Measurements from ENCODE around the gene DCST2.

DNA sequence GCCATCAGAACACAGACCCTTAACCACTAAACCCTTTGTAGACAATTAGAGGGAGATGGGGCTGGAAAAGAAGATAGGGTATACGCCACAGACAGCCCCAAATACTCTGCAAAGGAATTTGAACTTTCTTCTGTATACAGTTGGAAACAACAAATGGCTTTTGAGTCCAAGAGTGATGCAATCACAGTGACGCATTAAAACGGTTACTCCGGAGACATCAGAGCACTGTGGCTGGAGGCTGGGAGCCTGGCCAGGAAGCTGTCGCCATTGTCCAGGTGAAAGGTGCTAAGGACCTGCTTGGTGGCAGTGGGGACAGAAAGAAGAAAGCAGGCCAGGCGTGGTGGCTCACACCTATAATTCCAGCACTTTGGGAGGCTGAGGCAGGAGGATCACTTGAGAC lies 46.3 kb downstream of the DCST2 start:
- no peak for TF ChIP-seq REST (IDR thresholded peaks at IDR 0.05; ENCODE audit: insufficient read depth in 1 of 2, low read depth in 2 of 2, low read length in 2 of 2)
- no peak for TF ChIP-seq POLR2AphosphoS5 (IDR thresholded peaks at IDR 0.05; ENCODE audit: low read depth, low read length)
- TF ChIP-seq TAF1 (IDR thresholded peaks at IDR 0.05; ENCODE audit: borderline replicate concordance, insufficient read depth, low read length) = no peak
- TF ChIP-seq FOXP2 (optimal IDR thresholded peaks at IDR 0.05; ENCODE audit: borderline replicate concordance, extremely low read depth, extremely low read length, insufficient read depth) = no peak
- TF ChIP-seq SIN3A (IDR thresholded peaks at IDR 0.05; ENCODE audit: borderline replicate concordance, insufficient read depth, low read length) = no peak

Measured in PFSK-1 (cell line).